Measurements from ENCODE around the gene MED27.
A peak's percentile ranks its signal among the peaks of the same experiment; 100 is the strongest.

MED27 gene

GRCh38 chr9:131994364-131995125 lies 85.1 kb downstream of the MED27 start:
- DNase-seq (ENCODE audit: low spot score in 2 of 2) (no peak), ATAC-seq (replicated peaks; ENCODE audit: extremely low read depth, poor library complexity, severe bottlenecking) (no peak)
- Mint-ChIP-seq H3K27ac (ENCODE audit: low read depth) (no peak overlapping the region), H3K4me3 (no peak overlapping the region), H3K4me1 (peaks cover 34% of the 10 kb centered on the region), H3K36me3 (ENCODE audit: insufficient read depth) (peaks cover 5% of the 10 kb centered on the region), H3K9me3 (no peaks in the 10 kb centered on the region), H3K27me3 (no peaks in the 10 kb centered on the region)

- ATAC-seq (replicated peaks; ENCODE audit: extremely low read depth, poor library complexity, severe bottlenecking) (no peak), DNase-seq (ENCODE audit: low spot score in 2 of 2) (no peak)
- Mint-ChIP-seq H3K4me3 (no peak overlapping the region), H3K9me3 (no peaks in the 10 kb centered on the region), H3K4me1 (peaks cover 23% of the 10 kb centered on the region), H3K27me3 (no peaks in the 10 kb centered on the region), H3K27ac (ENCODE audit: low read depth) (no peak overlapping the region), H3K36me3 (ENCODE audit: insufficient read depth) (peaks cover 5% of the 10 kb centered on the region)
These were observed 86.6 kb downstream of the MED27 start for GRCh38 chr9:131992906-131993657.

GRCh38 chr9:131987232-131987631 lies 92.4 kb downstream of the MED27 start:
- Mint-ChIP-seq H3K27ac (ENCODE audit: low read depth) (no peak overlapping the region), H3K9me3 (no peaks in the 10 kb centered on the region), H3K27me3 (no peaks in the 10 kb centered on the region), H3K4me3 (no peak overlapping the region), H3K4me1 (peaks cover 11% of the 10 kb centered on the region), H3K36me3 (ENCODE audit: insufficient read depth) (no peaks in the 10 kb centered on the region)
- ATAC-seq (replicated peaks; ENCODE audit: extremely low read depth, poor library complexity, severe bottlenecking): no peak
- no peak for DNase-seq (ENCODE audit: low spot score in 2 of 2)

- Mint-ChIP-seq H3K27ac (ENCODE audit: low read depth) (no peak overlapping the region), H3K9me3 (no peaks in the 10 kb centered on the region), H3K4me3 (no peak overlapping the region), H3K36me3 (ENCODE audit: insufficient read depth) (no peaks in the 10 kb centered on the region), H3K4me1 (peaks cover 15% of the 10 kb centered on the region), H3K27me3 (no peaks in the 10 kb centered on the region)
- DNase-seq (ENCODE audit: low spot score in 2 of 2): no peak
- ATAC-seq (replicated peaks; ENCODE audit: extremely low read depth, poor library complexity, severe bottlenecking): no peak
These were observed 93.1 kb downstream of the MED27 start for GRCh38 chr9:131986576-131986975.

- peaks cover 15% of the 10 kb centered on the region for H3K4me1 Mint-ChIP-seq
- ATAC-seq (replicated peaks; ENCODE audit: extremely low read depth, poor library complexity, severe bottlenecking) (no peak), DNase-seq (ENCODE audit: low spot score in 2 of 2) (no peak)
- H3K9me3 Mint-ChIP-seq: no peaks in the 10 kb centered on the region
- H3K36me3 Mint-ChIP-seq (ENCODE audit: insufficient read depth): no peaks in the 10 kb centered on the region
- H3K4me3 Mint-ChIP-seq: no peak overlapping the region
- H3K27ac Mint-ChIP-seq (ENCODE audit: low read depth): no peak overlapping the region
- no peaks in the 10 kb centered on the region for H3K27me3 Mint-ChIP-seq
These were observed 93.6 kb downstream of the MED27 start for GRCh38 chr9:131986089-131986488.

GRCh38 chr9:131984564-131984963 lies 95.1 kb downstream of the MED27 start:
- Mint-ChIP-seq H3K4me3 (no peak overlapping the region), H3K9me3 (no peaks in the 10 kb centered on the region), H3K27ac (ENCODE audit: low read depth) (no peak overlapping the region), H3K4me1 (peaks cover 11% of the 10 kb centered on the region), H3K27me3 (no peaks in the 10 kb centered on the region), H3K36me3 (ENCODE audit: insufficient read depth) (no peaks in the 10 kb centered on the region)
- DNase-seq (ENCODE audit: low spot score in 2 of 2): no peak
- no peak for ATAC-seq (replicated peaks; ENCODE audit: extremely low read depth, poor library complexity, severe bottlenecking)

GRCh38 chr9:131982671-131983239 lies 96.9 kb downstream of the MED27 start:
- peaks cover 17% of the 10 kb centered on the region for H3K4me1 Mint-ChIP-seq
- no peak for ATAC-seq (replicated peaks; ENCODE audit: extremely low read depth, poor library complexity, severe bottlenecking)
- H3K27me3 Mint-ChIP-seq: no peaks in the 10 kb centered on the region
- H3K4me3 Mint-ChIP-seq: no peak overlapping the region
- H3K9me3 Mint-ChIP-seq: no peaks in the 10 kb centered on the region
- H3K36me3 Mint-ChIP-seq (ENCODE audit: insufficient read depth): peaks cover 2% of the 10 kb centered on the region
- no peak for DNase-seq (ENCODE audit: low spot score in 2 of 2)
- H3K27ac Mint-ChIP-seq (ENCODE audit: low read depth): no peak overlapping the region

- Mint-ChIP-seq H3K4me1 (peaks cover 17% of the 10 kb centered on the region), H3K27ac (ENCODE audit: low read depth) (no peak overlapping the region), H3K27me3 (no peaks in the 10 kb centered on the region), H3K4me3 (no peak overlapping the region), H3K36me3 (ENCODE audit: insufficient read depth) (peaks cover 2% of the 10 kb centered on the region), H3K9me3 (no peaks in the 10 kb centered on the region)
- no peak for ATAC-seq (replicated peaks; ENCODE audit: extremely low read depth, poor library complexity, severe bottlenecking)
- DNase-seq (ENCODE audit: low spot score in 2 of 2): no peak
These were observed 97.6 kb downstream of the MED27 start for GRCh38 chr9:131982102-131982501.

- Mint-ChIP-seq H3K36me3 (ENCODE audit: insufficient read depth) (peaks cover 2% of the 10 kb centered on the region), H3K27ac (ENCODE audit: low read depth) (no peak overlapping the region), H3K27me3 (no peaks in the 10 kb centered on the region), H3K4me3 (no peak overlapping the region), H3K9me3 (no peaks in the 10 kb centered on the region), H3K4me1 (peaks cover 22% of the 10 kb centered on the region)
- DNase-seq (ENCODE audit: low spot score in 2 of 2): no peak
- no peak for ATAC-seq (replicated peaks; ENCODE audit: extremely low read depth, poor library complexity, severe bottlenecking)
These were observed 98.4 kb downstream of the MED27 start for GRCh38 chr9:131981116-131981776.

- Mint-ChIP-seq H3K27me3 (no peaks in the 10 kb centered on the region), H3K9me3 (no peaks in the 10 kb centered on the region), H3K36me3 (ENCODE audit: insufficient read depth) (peaks cover 2% of the 10 kb centered on the region), H3K4me3 (no peak overlapping the region), H3K4me1 (peaks cover 22% of the 10 kb centered on the region), H3K27ac (ENCODE audit: low read depth) (no peak overlapping the region)
- no peak for ATAC-seq (replicated peaks; ENCODE audit: extremely low read depth, poor library complexity, severe bottlenecking)
- DNase-seq (ENCODE audit: low spot score in 2 of 2): no peak
These were observed 99.2 kb downstream of the MED27 start for GRCh38 chr9:131980267-131981016.

- H3K9me3 Mint-ChIP-seq: no peaks in the 10 kb centered on the region
- no peak overlapping the region for H3K4me3 Mint-ChIP-seq
- no peak for ATAC-seq (replicated peaks; ENCODE audit: extremely low read depth, poor library complexity, severe bottlenecking)
- peaks cover 2% of the 10 kb centered on the region for H3K36me3 Mint-ChIP-seq (ENCODE audit: insufficient read depth)
- no peak for DNase-seq (ENCODE audit: low spot score in 2 of 2)
- H3K27me3 Mint-ChIP-seq: no peaks in the 10 kb centered on the region
- peak overlapping the region; percentile 41 for H3K27ac Mint-ChIP-seq (ENCODE audit: low read depth)
- H3K4me1 Mint-ChIP-seq: peaks cover 16% of the 10 kb centered on the region
These were observed 102.4 kb downstream of the MED27 start for GRCh38 chr9:131977109-131977838.
